ENCODE results near the gene ANKH. TPM values are rescaled to one million over a fixed set of nuclear protein-coding genes. Genes with fewer than 3 reads are reported as not detected.

ANKH gene
- total RNA-seq, 1 experiment from 2014 or later, result 5.2 TPM

- no peak for DNase-seq
- Histone ChIP-seq H3K4me3 (no peak overlapping the region), H3K27me3 (no peaks in the 10 kb centered on the region), H3K9me3 (replicated peaks) (no peaks in the 10 kb centered on the region), H3K4me1 (no peaks in the 10 kb centered on the region), H3K27ac (no peak overlapping the region), H3K36me3 (peaks cover 2% of the 10 kb centered on the region; the same call in 1 of the 2 replicates)
These were observed 170.8 kb downstream of the ANKH start for GRCh38 chr5:14700478-14701436.

DNA sequence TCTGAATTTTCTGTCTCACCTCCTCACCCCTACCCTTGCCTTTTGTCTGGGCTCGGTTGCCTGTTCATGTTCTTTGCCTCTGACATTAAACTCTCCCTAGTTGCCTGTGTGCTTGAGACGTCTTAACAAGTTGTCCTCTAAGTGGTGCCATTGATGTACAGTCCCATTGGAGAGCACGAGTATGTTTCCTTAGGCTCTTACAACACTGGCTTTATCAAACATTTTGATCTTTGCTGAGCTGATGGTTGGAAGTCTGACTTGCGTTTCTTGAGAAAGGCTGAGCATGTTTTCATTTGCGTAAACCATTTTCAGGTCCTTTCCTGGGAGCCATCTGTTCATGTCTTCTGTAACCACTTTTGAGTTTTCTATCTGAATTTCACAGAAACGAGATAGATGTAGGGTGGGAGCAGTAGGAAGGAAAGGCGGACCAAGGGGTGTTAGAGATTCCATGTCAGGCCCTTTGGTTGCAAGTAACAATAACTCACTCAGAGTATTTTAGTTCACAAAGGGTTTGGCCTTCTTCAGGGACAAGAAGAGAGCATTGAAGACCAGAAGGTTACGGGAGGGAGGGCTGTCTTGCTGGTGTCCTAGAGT, 171.7 kb downstream of the ANKH start:
- H3K4me3 ChIP-seq, result no peak overlapping the region
- H3K36me3 ChIP-seq, result peaks cover 2% of the 10 kb centered on the region; the same call in 1 of the 2 replicates
- no peaks in the 10 kb centered on the region for H3K27me3 ChIP-seq
- no peak overlapping the region for H3K27ac ChIP-seq
- H3K4me1 ChIP-seq, result no peaks in the 10 kb centered on the region
- DNase-seq, result no peak
- H3K9me3 ChIP-seq (replicated peaks), result no peaks in the 10 kb centered on the region

GRCh38 chr5:14699159-14699558, 172.4 kb downstream of the ANKH start:
- Histone ChIP-seq H3K27ac (no peak overlapping the region), H3K4me1 (no peaks in the 10 kb centered on the region), H3K36me3 (peaks cover 2% of the 10 kb centered on the region; the same call in 1 of the 2 replicates), H3K27me3 (no peaks in the 10 kb centered on the region), H3K4me3 (no peak overlapping the region), H3K9me3 (replicated peaks) (no peaks in the 10 kb centered on the region)
- no peak for DNase-seq

DNA sequence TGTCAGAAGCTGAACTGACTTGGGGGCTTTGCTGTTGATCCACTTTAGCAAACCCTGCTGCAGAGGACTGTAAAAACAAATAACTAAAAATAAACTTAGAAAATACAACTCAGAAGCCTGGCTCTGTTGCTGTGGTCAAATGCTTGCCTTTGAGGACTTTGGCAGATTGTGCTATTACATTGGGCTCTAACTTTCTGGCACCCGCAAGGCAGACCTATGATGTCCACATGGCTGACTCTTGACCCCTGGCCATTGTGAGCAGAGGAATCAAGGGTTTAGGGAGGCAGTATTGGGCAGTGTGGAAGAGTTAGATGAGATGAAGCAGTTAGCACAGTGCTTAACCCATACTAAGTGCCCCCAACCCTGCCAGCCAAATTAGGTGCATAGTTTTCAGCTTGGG, 173.1 kb downstream of the ANKH start:
- Histone ChIP-seq H3K36me3 (peaks cover 2% of the 10 kb centered on the region; the same call in 1 of the 2 replicates), H3K27me3 (no peaks in the 10 kb centered on the region), H3K4me1 (no peaks in the 10 kb centered on the region), H3K27ac (no peak overlapping the region), H3K4me3 (no peak overlapping the region), H3K9me3 (replicated peaks) (no peaks in the 10 kb centered on the region)
- no peak for DNase-seq

- Histone ChIP-seq H3K9me3 (replicated peaks) (no peaks in the 10 kb centered on the region), H3K4me3 (no peak overlapping the region), H3K27me3 (no peaks in the 10 kb centered on the region), H3K27ac (no peak overlapping the region), H3K36me3 (peaks cover 7% of the 10 kb centered on the region; the same call in 1 of the 2 replicates), H3K4me1 (no peaks in the 10 kb centered on the region)
- no peak for DNase-seq
These were observed 174.7 kb downstream of the ANKH start for GRCh38 chr5:14696851-14697250.

GRCh38 chr5:14696057-14696456, 175.5 kb downstream of the ANKH start:
- H3K9me3 ChIP-seq (replicated peaks), result no peaks in the 10 kb centered on the region
- peaks cover 10% of the 10 kb centered on the region; the same call in 1 of the 2 replicates for H3K36me3 ChIP-seq
- no peaks in the 10 kb centered on the region for H3K27me3 ChIP-seq
- DNase-seq, result no peak
- no peaks in the 10 kb centered on the region for H3K4me1 ChIP-seq
- H3K4me3 ChIP-seq, result no peak overlapping the region
- no peak overlapping the region for H3K27ac ChIP-seq

GRCh38 chr5:14695152-14695551, 176.4 kb downstream of the ANKH start:
- DNase-seq, result no peak
- peaks cover 16% of the 10 kb centered on the region for H3K36me3 ChIP-seq
- H3K27ac ChIP-seq, result no peak overlapping the region
- no peaks in the 10 kb centered on the region for H3K9me3 ChIP-seq (replicated peaks)
- no peak overlapping the region for H3K4me3 ChIP-seq
- H3K4me1 ChIP-seq, result no peaks in the 10 kb centered on the region
- H3K27me3 ChIP-seq, result no peaks in the 10 kb centered on the region

DNA sequence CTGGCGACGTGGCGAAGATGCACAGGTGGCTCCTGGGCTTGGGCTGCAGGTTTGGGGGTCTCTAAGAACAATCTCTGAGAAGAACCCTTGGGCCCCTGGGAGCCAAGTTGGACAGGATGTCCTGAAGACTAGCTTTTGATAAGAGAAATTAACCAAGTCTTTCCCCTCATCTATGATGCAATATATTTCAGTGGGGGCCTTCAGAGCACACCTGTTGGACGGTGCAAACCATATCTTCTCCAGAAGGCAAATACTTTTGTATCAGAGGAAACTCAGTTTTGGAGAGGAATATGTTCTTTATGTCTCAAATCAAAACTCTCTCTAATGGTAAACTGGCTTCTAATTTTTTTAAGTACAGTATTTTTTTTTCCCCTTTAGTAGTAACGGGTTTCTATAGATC, 178.5 kb downstream of the ANKH start:
- H3K4me1 ChIP-seq, result no peaks in the 10 kb centered on the region
- peaks cover 32% of the 10 kb centered on the region for H3K36me3 ChIP-seq
- no peaks in the 10 kb centered on the region for H3K9me3 ChIP-seq (replicated peaks)

DNA sequence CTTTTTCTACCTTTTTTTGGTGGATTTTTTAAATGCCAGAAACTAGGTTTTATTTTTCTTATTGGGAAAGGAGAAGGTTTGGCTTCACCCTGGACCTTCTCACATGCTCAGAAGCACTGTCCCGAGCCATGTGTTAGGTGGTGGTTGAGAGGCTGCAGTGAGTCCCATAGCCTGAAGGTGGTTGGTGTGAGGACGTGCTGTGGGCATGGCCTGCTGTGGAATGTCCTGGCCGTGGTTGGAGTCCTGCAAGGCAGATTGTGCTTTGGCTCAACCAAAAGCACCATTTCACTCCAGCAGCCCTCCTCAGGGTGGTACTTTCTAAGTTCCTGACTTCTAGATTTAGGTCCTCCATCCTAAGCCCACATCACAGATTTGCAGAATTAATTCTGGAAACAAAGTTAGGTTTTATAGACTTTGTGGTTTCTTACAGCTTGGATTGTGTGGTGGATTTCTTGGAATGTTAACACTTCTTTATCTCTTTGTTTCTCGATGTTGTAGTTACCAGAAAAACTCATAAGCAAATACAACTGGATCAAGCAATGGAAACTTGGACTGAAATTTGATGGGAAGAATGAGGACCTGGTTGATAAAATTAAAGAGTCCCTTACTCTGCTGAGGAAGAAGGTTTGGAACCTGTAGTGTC, 184.4 kb downstream of the ANKH start:
- H3K4me3 ChIP-seq, result no peak overlapping the region
- no peaks in the 10 kb centered on the region for H3K9me3 ChIP-seq (replicated peaks)
- H3K27ac ChIP-seq, result no peak overlapping the region
- no peak for DNase-seq
- no peaks in the 10 kb centered on the region for H3K27me3 ChIP-seq
- H3K36me3 ChIP-seq, result peaks cover 31% of the 10 kb centered on the region
- no peaks in the 10 kb centered on the region for H3K4me1 ChIP-seq

More for the DNA sequence above, 178.5 kb downstream of the ANKH start:
- DNase-seq, result no peak
- Histone ChIP-seq H3K4me3 (no peak overlapping the region), H3K27me3 (no peaks in the 10 kb centered on the region), H3K27ac (no peak overlapping the region)

- no peak for DNase-seq
- no peak overlapping the region for H3K27ac ChIP-seq
- no peaks in the 10 kb centered on the region for H3K4me1 ChIP-seq
- peaks cover 28% of the 10 kb centered on the region for H3K36me3 ChIP-seq
- no peaks in the 10 kb centered on the region for H3K27me3 ChIP-seq
- H3K4me3 ChIP-seq, result no peak overlapping the region
- no peaks in the 10 kb centered on the region for H3K9me3 ChIP-seq (replicated peaks)
These were observed 185.1 kb downstream of the ANKH start for GRCh38 chr5:14686517-14686916.

DNA sequence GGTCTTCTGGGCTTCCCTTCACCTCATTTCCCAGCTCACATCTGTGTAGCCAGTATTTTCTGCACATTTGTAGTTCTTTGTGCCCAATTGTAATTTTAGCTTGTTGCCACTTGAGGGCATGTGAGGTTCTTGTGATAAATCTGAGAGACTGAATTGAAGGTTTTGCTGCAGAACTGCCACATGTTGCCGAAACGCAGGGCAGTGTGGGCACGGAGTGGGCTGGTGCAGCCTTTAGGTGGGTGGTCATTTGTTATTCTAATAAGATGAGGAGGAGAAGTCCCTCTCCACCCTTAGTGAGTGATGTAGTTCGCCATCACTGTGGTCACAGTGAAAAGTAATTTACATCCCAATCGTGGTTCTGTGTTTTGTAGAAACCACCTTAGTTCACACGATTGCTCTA, 185.8 kb downstream of the ANKH start:
- peak; percentile 8 to 38 for DNase-seq
- H3K27ac ChIP-seq, result no peak overlapping the region
- H3K4me3 ChIP-seq, result no peak overlapping the region
- no peaks in the 10 kb centered on the region for H3K27me3 ChIP-seq
- H3K36me3 ChIP-seq, result peaks cover 28% of the 10 kb centered on the region
- H3K4me1 ChIP-seq, result no peaks in the 10 kb centered on the region
- no peaks in the 10 kb centered on the region for H3K9me3 ChIP-seq (replicated peaks)

DNA sequence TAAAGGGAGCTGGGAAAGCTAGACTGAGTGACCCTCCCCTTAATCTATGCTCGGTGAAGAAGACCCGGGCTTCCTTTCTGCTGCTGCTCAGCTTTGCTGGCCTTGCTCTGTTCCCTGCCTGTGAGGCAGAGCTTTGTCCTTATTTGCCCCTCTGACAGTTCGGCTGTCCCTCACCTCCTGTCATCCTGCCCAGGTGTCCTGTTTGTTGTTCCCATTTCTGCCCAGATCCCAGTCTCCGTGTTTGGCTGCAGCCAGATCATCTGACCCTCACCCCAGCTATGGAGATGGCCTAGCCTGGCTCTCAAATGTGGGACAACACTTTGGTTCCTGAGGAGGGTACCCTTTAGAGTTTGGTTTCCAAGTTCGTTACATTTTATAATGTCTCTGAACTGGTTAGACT, 186.8 kb downstream of the ANKH start:
- no peak for DNase-seq
- no peaks in the 10 kb centered on the region for H3K9me3 ChIP-seq (replicated peaks)
- H3K27me3 ChIP-seq, result no peaks in the 10 kb centered on the region
- H3K36me3 ChIP-seq, result peaks cover 18% of the 10 kb centered on the region
- H3K4me3 ChIP-seq, result no peak overlapping the region
- no peak overlapping the region for H3K27ac ChIP-seq
- no peaks in the 10 kb centered on the region for H3K4me1 ChIP-seq

DNA sequence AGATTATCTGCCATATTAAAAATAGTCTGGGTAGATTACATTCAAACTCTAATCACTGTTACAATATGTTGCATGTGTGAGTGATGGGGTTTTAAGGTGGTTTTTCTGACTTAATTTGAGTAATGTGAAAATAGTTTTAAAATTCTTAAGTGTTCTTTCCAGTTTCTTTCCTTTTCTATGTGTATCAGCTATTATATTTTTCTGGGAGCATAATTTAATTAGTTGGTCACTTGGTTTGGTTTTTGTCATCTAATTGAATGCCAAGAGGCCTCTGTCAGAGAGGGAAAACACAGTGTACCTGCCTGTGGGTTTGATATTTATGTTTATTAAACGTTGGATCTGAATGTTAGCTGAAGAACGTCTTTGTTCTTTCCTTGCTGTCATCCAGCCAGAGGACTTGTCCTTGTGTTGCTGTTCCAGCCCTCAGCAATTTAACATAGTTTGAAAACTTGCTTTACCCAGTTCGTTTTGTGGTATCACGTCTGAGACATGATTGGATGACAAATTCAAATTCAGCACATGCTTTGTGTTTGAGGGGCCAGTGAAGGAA, 187.6 kb downstream of the ANKH start:
- H3K36me3 ChIP-seq, result peaks cover 11% of the 10 kb centered on the region
- H3K27me3 ChIP-seq, result no peaks in the 10 kb centered on the region
- no peaks in the 10 kb centered on the region for H3K4me1 ChIP-seq
- no peak overlapping the region for H3K27ac ChIP-seq
- H3K4me3 ChIP-seq, result no peak overlapping the region
- H3K9me3 ChIP-seq (replicated peaks), result no peaks in the 10 kb centered on the region
- DNase-seq, result no peak

DNA sequence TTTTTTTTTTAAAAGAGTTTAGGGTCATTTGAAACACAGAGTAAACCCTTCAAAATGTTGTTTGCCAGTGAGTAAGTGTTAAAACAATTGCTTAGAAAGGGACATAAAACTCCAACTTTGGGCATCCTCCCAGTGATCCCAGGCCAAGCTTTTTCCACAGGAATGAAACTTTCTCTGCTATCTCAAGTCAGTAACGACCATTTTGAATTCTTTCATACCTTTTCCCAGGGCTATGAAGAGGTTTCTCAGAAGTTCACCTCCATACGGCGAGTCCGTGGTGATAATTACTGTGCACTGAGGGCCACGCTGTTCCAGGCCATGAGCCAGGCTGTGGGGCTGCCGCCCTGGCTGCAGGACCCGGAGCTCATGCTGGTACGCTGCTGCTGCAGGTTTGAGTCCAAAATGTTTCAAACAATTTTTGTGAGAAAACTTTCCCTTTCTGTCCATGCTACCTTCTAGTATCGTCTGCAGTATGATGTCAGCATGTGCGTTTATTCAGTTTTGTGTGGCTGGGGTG, 190.3 kb downstream of the ANKH start:
- H3K27ac ChIP-seq, result no peak overlapping the region
- H3K9me3 ChIP-seq (replicated peaks), result no peaks in the 10 kb centered on the region
- no peaks in the 10 kb centered on the region for H3K27me3 ChIP-seq
- no peak for DNase-seq
- no peaks in the 10 kb centered on the region; the same call in 1 of the 2 replicates for H3K36me3 ChIP-seq
- H3K4me1 ChIP-seq, result no peaks in the 10 kb centered on the region
- no peak overlapping the region for H3K4me3 ChIP-seq

Data from SJCRH30 (cell line).